WTC11 (cell line): ENCODE measurements around the gene RASGRF2. TPM values are rescaled to one million over a fixed set of nuclear protein-coding genes. Genes with fewer than 3 reads are reported as not detected.

Source experiments
- ATAC-seq: fragments of 200-7000 bp; cut with Tn5 transposase; 2 replicates; pipeline ENCODE4 v1.10.0; 2021; ENCODE audit warnings: mild to moderate bottlenecking, moderate library complexity
- CTCF ChIA-PET: fragments of 300-600 bp; sonication (Branson Sonifier 250); formaldehyde crosslinking; loops from one replicate; lab custom pipeline; 2021; ENCODE audit warnings: antibody characterized with exemption; lab: Charles Lee
- POLR2A ChIA-PET: fragments of 350-600 bp; sonication (Branson Sonifier 250); formaldehyde crosslinking; loops from one replicate; lab custom pipeline; 2021; ENCODE audit warnings: antibody characterized with exemption; lab: Charles Lee
- DNase-seq: peaks from one replicate; pipeline ENCODE4 v3.0.0; 2021; ENCODE audit warnings: low spot score
- H3K27ac Mint-ChIP-seq: 2 replicates; pipeline ENCODE4 v1.8.0; 2021; ENCODE audit warnings: mixed read lengths
- H3K27me3 Mint-ChIP-seq: 2 replicates; pipeline ENCODE4 v1.8.0; 2021; ENCODE audit warnings: low read depth, mild to moderate bottlenecking, moderate library complexity, mixed read lengths
- H3K36me3 Mint-ChIP-seq: 2 replicates; pipeline ENCODE4 v1.8.0; 2021; ENCODE audit warnings: mixed read lengths
- H3K4me1 Mint-ChIP-seq: 2 replicates; pipeline ENCODE4 v1.8.0; 2022; ENCODE audit warnings: mixed read lengths
- H3K4me3 Mint-ChIP-seq: 2 replicates; pipeline ENCODE4 v1.8.0; 2021; ENCODE audit warnings: mild to moderate bottlenecking, moderate library complexity, mixed read lengths
- H3K9me3 Mint-ChIP-seq: 2 replicates; pipeline ENCODE4 v1.8.0; 2021; ENCODE audit warnings: mixed read lengths
- AFF4 ChIP-seq: sonication (generic); formaldehyde crosslinking; IDR thresholded peaks from 2 replicates; pipeline ENCODE4 v1.8.1; 2023; ENCODE audit warnings: mild to moderate bottlenecking, missing genetic modification reagents, borderline replicate concordance
- ARID4B ChIP-seq: sonication (generic); formaldehyde crosslinking; IDR thresholded peaks from 2 replicates; pipeline ENCODE4 v1.8.0; 2023; ENCODE audit warnings: missing genetic modification reagents, mild to moderate bottlenecking, borderline replicate concordance
- IRF2 ChIP-seq: sonication (generic); formaldehyde crosslinking; IDR thresholded peaks from 2 replicates; pipeline ENCODE4 v1.8.0; 2022; ENCODE audit warnings: low read depth, missing genetic modification reagents, borderline replicate concordance
- KAT7 ChIP-seq: sonication (generic); formaldehyde crosslinking; IDR thresholded peaks from 2 replicates; pipeline ENCODE4 v1.8.1; 2023; ENCODE audit warnings: missing genetic modification reagents, mild to moderate bottlenecking, borderline replicate concordance
- MYBL2 ChIP-seq: sonication (generic); formaldehyde crosslinking; IDR thresholded peaks from 2 replicates; pipeline ENCODE4 v1.8.1; 2023; ENCODE audit warnings: mild to moderate bottlenecking, moderate library complexity, missing genetic modification reagents
- RELA ChIP-seq: sonication (generic); formaldehyde crosslinking; IDR thresholded peaks from 2 replicates; pipeline ENCODE4 v1.8.1; 2022; ENCODE audit warnings: missing genetic modification reagents, mild to moderate bottlenecking, borderline replicate concordance
- SOX15 ChIP-seq: fragments of 250-450 bp; sonication (Bioruptor Pico); IDR thresholded peaks from 2 replicates; pipeline ENCODE4 v1.9.0; 2021; ENCODE audit warnings: mild to moderate bottlenecking
- TCF7 ChIP-seq: sonication (generic); formaldehyde crosslinking; IDR thresholded peaks from 2 replicates; pipeline ENCODE4 v1.8.0; 2022; ENCODE audit warnings: mild to moderate bottlenecking, low read depth, missing genetic modification reagents, moderate library complexity
- TP53 ChIP-seq: sonication (generic); formaldehyde crosslinking; IDR thresholded peaks from 2 replicates; pipeline ENCODE4 v1.8.1; 2023; ENCODE audit warnings: mild to moderate bottlenecking, missing genetic modification reagents
- ZNF263 ChIP-seq: sonication (generic); formaldehyde crosslinking; IDR thresholded peaks from 2 replicates; pipeline ENCODE4 v1.8.1; 2022; ENCODE audit warnings: low read depth, mild to moderate bottlenecking, moderate library complexity, missing genetic modification reagents
- ZNF396 ChIP-seq: fragments of 250-450 bp; sonication (Bioruptor Pico); IDR thresholded peaks from 2 replicates; pipeline ENCODE4 v1.8.0; 2021; ENCODE audit warnings: mild to moderate bottlenecking, moderate library complexity, borderline replicate concordance
- ZNF416 ChIP-seq: fragments of 250-450 bp; sonication (Bioruptor Pico); IDR thresholded peaks from 2 replicates; pipeline ENCODE4 v1.9.0; 2021; ENCODE audit warnings: mild to moderate bottlenecking, inconsistent platforms
- ZSCAN18 ChIP-seq: fragments of 250-450 bp; sonication (Bioruptor Pico); IDR thresholded peaks from 2 replicates; pipeline ENCODE4 v2.1.2; 2022; ENCODE audit warnings: mild to moderate bottlenecking, moderate library complexity
- total RNA-seq: library from RNA; stranded (reverse); gene quantifications from 3 replicates; pipeline ENCODE4 v1.2.3, GENCODE V29; 2021

The RASGRF2 gene
- total RNA-seq, 1 experiment from 2014 or later: 17.6 TPM

GRCh38 chr5:81146031-81146430, 185.9 kb downstream of the RASGRF2 start (continued):
- TF ChIP-seq AFF4 (CRISPR knock-in tag): no peak
- no peak for TF ChIP-seq RELA (CRISPR knock-in tag)

- no peaks in the 10 kb centered on the region for H3K9me3 Mint-ChIP-seq
- ChIA-PET POLR2A (no interaction called here), CTCF (no interaction called here)
- no peak for ATAC-seq
- no peaks in the 10 kb centered on the region for H3K27me3 Mint-ChIP-seq
- peaks cover 8% of the 10 kb centered on the region for H3K4me1 Mint-ChIP-seq
- no peak overlapping the region for H3K4me3 Mint-ChIP-seq
- H3K27ac Mint-ChIP-seq: no peak overlapping the region
- TF ChIP-seq MYBL2 (no peak), SOX15 (CRISPR knock-in tag) (no peak), TP53 (CRISPR knock-in tag) (no peak), IRF2 (CRISPR knock-in tag) (no peak)
- DNase-seq: no peak
- no peaks in the 10 kb centered on the region for H3K36me3 Mint-ChIP-seq
Measured at GRCh38 chr5:81147011-81147885, 187.1 kb downstream of the RASGRF2 start.

- ChIA-PET POLR2A (no interaction called here), CTCF (no interaction called here)
- no peak for TF ChIP-seq ZNF263 (CRISPR knock-in tag)
- no peak for TF ChIP-seq ZNF396 (CRISPR knock-in tag)
- ATAC-seq (no peak), DNase-seq (no peak)
- no peak overlapping the region for H3K4me3 Mint-ChIP-seq
- H3K9me3 Mint-ChIP-seq: no peaks in the 10 kb centered on the region
- H3K27ac Mint-ChIP-seq: no peak overlapping the region
- H3K27me3 Mint-ChIP-seq: no peaks in the 10 kb centered on the region
- peaks cover 8% of the 10 kb centered on the region for H3K4me1 Mint-ChIP-seq
- no peaks in the 10 kb centered on the region for H3K36me3 Mint-ChIP-seq
Measured at GRCh38 chr5:81147886-81148571, 187.9 kb downstream of the RASGRF2 start.

- POLR2A ChIA-PET: no interaction called here
- Mint-ChIP-seq H3K9me3 (peaks cover 7% of the 10 kb centered on the region; the same call in 1 of the 2 replicates), H3K4me1 (peaks cover 8% of the 10 kb centered on the region), H3K4me3 (no peak overlapping the region), H3K27ac (no peak overlapping the region), H3K36me3 (peaks cover under 1% of the 10 kb centered on the region; the same call in 1 of the 2 replicates), H3K27me3 (no peaks in the 10 kb centered on the region)
- ATAC-seq: no peak
- DNase-seq: no peak
- CTCF ChIA-PET: interaction anchor here (1.3 kb wide), 1 partner anchor 44 kb away, joined by 3 read pairs; no protein-coding TSS in a partner anchor
- TF ChIP-seq ZNF396 (CRISPR knock-in tag) (no peak), ZSCAN18 (no peak), KAT7 (CRISPR knock-in tag) (no peak), TCF7 (no peak), ARID4B (CRISPR knock-in tag) (no peak), ZNF416 (no peak), AFF4 (CRISPR knock-in tag) (no peak)
Measured at GRCh38 chr5:81151546-81151945, 191.4 kb downstream of the RASGRF2 start.
